GM19025 (cell line): ENCODE data around the gene CLASP1.
"Not testable (repeated sequence)": the region's sequence is repeated elsewhere in the genome, so short reads cannot be mapped to it uniquely, and the experiment has no call there.

Source experiments
- ATAC-seq: cut with Tn5 transposase; IDR thresholded peaks from one replicate; pipeline ENCODE4 v1.9.1; 2021; ENCODE audit warnings: mild to moderate bottlenecking, low read depth, moderate library complexity; ENCODE audit not compliant: unreplicated experiment

CLASP1 gene

DNA sequence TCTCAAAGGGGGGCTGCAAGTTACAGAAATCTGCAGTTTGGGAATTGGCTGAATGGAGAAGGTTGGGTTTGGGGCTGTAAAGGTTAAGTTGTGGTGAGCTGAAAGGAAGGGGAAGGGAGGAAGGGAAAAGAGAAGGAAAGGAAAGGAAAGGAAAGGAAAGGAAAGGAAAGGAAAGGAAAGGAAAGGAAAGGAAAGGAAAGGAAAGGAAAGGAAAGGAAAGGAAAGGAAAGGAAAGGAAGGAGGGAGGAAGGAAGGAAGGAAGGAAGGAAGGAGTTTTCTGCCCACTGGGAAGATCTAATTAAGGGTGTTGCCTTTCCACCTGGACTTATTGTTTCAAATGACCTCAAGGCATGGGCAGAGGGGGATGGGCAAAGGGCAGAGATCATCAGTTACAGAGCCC lies 348.1 kb downstream of the CLASP1 start:
- ATAC-seq = not testable (repeated sequence)

GRCh38 chr2:121298476-121298875 lies 350.8 kb downstream of the CLASP1 start:
- ATAC-seq = no peak

DNA sequence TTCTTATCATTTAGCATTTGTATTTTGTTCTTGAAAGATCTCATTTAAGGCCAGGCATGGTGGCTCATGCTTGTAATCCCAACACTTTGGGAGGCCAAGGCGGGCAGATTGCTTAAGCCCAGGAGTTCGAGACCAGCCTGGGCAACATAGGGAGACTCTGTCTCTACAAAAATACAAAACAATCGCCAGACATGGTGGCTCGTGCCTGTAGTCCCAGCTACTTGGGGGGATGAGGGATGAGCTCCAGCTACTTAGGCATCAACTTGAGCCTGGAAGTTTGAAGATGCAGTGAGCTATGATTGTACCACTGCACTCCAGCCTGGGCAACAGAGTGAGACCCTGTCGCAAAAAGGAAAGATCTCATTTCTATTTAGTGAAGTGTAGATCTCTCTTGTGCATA lies 351.4 kb downstream of the CLASP1 start:
- not testable (repeated sequence) for ATAC-seq

GRCh38 chr2:121297217-121297830 lies 351.9 kb downstream of the CLASP1 start:
- ATAC-seq = no peak

DNA sequence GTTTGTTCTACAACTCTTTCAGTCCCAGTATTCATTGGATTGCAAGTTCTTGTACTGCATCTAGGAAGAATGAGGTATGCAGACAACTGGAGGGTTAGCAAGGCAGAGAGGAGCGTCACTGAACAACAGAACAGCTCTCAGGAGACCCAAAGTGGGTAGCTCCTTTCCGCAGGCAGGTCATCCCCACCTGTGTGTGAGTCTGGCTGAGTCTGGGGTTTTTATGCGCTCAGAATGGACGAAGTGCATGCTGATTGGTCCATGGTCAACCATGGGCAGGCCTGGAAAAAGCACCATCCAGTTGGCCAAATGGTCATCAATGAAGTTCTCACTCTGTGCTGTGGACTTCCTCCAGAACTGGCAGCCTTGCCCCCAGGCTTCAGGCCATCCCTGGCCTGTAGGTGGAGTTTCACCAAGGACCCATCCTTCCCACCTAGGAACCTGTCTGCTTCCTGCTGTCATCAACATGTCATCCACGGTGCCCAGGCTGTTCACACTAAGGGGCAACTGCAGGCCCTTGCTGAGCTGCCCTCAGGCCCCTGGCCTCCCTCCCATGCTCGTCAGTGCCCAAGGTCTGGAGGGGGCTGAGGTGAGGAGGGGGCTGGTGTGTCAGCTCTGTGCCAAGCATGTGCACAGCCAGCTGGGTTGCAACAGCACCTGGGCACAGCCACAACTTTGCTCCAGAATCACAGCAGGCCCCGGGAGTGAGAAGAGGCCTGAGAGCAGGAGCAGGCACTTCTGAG lies 353.2 kb downstream of the CLASP1 start:
- no peak for ATAC-seq

DNA sequence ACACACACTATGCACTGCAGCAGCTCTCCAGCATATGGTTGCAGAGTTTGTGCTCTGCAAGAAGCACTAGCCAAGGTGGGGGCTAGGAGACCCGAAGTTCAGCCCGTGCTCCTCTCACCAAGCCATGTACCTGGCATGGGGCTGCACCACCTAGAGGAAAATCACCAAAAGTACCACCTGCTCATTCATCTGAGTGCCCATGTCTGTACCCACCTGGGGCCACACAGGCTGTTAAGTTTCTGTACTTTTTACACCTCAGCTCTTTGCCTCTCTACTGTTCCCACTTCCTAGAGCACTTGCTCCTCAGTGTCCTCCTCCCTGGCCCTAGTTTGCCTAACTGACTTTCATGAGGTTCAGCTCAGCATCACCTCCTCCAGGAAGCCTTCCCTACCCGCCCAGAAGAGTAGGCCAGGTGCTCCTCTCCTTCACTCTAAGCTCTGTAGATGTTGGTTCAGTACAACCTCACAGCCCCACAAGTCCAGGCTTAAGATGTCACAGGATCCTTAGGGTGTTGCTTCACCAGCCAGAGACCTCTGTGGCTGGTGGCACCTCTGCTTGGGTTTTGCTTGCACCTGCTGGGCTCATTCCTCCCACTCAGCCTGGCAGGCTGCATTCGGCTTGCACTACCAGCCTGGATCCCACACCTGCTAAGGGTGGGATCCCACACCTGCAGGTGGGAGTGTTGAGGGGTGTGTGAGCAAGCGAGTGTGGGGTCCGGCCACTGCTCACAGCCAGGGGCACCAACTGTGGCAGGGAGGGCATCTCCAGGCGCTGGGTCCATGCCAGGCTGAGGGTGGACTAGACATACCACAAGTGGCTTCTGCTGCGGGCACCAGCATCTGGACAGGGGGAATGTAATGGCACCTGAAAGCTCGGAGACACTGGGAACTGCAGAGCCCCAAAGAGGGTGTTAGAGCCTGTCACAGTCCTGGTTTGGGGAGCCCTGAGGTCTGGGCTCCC lies 354.1 kb downstream of the CLASP1 start:
- no peak for ATAC-seq

GRCh38 chr2:121293450-121294325 lies 355.6 kb downstream of the CLASP1 start:
- no peak for ATAC-seq

DNA sequence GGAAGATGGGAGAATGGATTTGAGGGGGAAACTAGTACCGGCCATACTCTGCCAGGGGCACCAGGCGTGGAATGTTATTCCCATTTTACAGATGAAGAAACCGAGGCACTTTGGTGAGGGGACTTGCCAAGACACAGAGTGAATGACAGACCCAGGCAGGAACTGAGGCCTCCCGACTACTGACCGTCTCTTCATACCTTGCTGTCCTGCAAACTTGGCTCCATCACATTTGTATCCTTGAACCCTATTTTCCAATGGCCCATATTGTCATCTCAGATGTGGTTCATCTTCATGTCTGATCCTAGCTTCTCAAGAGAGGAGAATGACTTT lies 358.0 kb downstream of the CLASP1 start:
- ATAC-seq = no peak

GRCh38 chr2:121289271-121289670 lies 360.0 kb downstream of the CLASP1 start:
- ATAC-seq = no peak

GRCh38 chr2:121288454-121289231 lies 360.6 kb downstream of the CLASP1 start:
- no peak for ATAC-seq

DNA sequence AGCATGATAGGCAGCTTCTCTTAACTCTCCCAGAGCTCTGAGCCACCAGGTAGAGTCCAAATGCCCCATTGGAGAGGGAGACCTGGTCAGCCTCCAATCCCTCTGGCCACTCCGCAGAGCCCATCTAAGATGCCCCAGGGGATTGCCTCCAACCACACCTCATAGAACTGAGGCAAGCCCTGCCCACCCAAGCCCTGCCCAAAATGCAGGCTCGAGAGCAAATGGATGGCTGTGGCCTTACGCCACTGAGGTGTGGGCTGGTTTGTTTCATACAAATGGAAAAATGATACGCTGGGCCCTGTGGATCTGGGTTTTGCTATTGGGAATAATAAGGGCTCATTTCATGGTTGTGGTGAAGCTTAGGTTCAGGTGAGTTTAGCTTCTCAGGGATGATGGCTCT lies 361.3 kb downstream of the CLASP1 start:
- ATAC-seq = no peak
